Urinary bladder (tissue), 4 donors: ENCODE results near the gene SLC6A7. TPM values are rescaled to one million over a fixed set of nuclear protein-coding genes. Genes with fewer than 3 reads are reported as not detected.

Experiments used
- DNase-seq: peaks from one replicate; pipeline ENCODE4 v3.0.0-alpha.2; 2015; ENCODE audit errors: extremely low spot score
- H3K27ac ChIP-seq: one replicate; pipeline ENCODE4 v1.5.1; 2013; ENCODE audit warnings: low read depth, mild to moderate bottlenecking, moderate library complexity
- H3K36me3 ChIP-seq: one replicate; pipeline ENCODE4 v1.6.1; 2013; ENCODE audit warnings: mild to moderate bottlenecking, moderate library complexity; ENCODE audit not compliant: insufficient read depth
- H3K4me1 ChIP-seq: one replicate; pipeline ENCODE4 v1.6.1; 2013; ENCODE audit warnings: mild to moderate bottlenecking, moderate library complexity; ENCODE audit not compliant: insufficient read depth
- H3K4me3 ChIP-seq: one replicate; pipeline ENCODE4 v1.5.1; 2013; ENCODE audit warnings: low read depth, low read length
- WGBS: extraction: QIAGEN DNeasy Blood & Tissue Kit; methylation state at CpG from one replicate; pipeline ENCODE4 v1.1.7; 2013; 5-methylcytosine and 5-hydroxymethylcytosine counted together
- polyA plus RNA-seq: library from polyadenylated mRNA; stranded (reverse); fragments of 200-250 nt; gene quantifications from one replicate; pipeline ENCODE4 v1.2.3, GENCODE V29; 2013
- total RNA-seq: library from RNA; depleted of rRNA; stranded (reverse); fragments of >200 nt; gene quantifications from one replicate; pipeline ENCODE4 v1.2.3, GENCODE V29; 2014
- donor health status: healthy with polysubstance abuse.
- donor health status: healthy.

The SLC6A7 gene
- total and polyA plus RNA-seq, 2 donors = 0.01 TPM; not detected in 1

DNA sequence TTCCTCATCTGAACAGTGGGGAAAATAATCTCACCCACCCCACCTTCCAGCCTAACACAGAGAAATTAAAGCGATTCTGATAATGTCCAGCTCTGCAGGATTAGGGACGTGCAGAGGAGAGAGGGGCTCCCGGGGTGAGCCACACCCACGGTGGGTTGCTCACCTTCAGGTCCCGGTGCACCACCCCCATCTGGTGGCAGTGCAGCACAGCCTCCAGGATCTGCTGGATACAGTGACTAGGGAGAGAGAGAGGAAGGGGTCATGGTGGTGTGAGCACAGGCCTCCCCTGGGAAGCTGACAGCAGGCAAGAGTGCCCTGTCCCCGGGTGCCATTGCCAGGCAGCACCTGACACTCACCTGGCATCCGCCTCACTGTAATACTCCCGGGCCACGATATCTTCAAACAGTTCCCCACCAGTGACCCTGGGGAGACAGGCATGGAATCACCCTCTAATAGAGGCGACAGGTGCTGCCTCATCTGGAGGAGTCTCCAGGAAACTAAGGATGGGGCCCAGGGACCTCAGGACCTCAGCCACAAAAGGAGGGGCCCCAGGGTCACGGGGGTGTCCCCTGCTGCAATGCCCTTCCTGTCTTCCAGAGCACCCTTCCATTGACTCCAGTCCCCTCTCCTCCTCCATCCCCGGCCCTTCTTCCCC is 66.7 kb downstream of the SLC6A7 start:
- 84% methylated on average over 12 of the region's 12 CpGs for WGBS
- Histone ChIP-seq H3K4me1 (no peaks in the 10 kb centered on the region), H3K27ac (no peak overlapping the region), H3K36me3 (no peaks in the 10 kb centered on the region), H3K4me3 (no peak overlapping the region)
- DNase-seq = no peak

DNA sequence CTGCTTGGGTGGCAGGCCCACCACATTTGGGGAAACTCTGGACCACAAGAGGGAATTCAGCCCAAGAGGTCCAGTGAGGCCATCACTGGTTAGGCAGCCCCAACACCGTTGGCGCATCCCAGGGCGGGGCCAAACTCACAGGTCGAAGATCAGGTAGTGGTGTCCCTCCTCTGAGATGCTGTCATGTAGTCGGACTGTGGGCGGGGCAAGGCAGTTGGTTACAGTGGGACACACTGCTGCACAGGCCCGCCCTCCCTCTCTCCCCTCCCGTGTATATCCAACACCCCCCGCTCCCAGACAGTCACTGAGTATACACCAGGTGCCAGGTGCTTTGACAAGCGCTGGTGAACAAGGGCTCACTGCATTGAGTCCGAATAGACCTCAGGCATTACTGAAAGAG is 67.6 kb downstream of the SLC6A7 start:
- 90% methylated on average over 11 of the region's 11 CpGs for WGBS
- H3K4me1 ChIP-seq = no peaks in the 10 kb centered on the region
- no peak for DNase-seq

DNA sequence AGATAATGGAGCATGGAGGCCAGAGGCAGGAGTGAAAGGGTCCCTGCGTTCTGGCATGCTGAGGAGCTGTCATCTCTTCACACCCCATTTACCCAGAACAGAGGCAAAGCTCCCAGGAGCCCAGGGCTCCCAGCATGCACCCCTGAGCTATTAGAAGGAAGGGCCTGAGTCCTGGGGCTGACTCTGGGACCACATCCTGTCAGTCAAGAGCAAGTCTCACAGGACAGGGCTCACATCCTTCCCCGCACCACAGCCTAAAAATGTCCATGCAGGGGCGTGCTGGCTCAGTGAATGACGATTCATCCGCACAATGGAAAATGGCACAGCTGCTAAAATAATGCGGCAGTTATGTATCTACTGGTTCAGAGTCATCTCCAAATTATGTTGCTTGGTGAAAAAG is 68.3 kb downstream of the SLC6A7 start:
- Histone ChIP-seq H3K4me3 (no peak overlapping the region), H3K36me3 (no peaks in the 10 kb centered on the region), H3K4me1 (no peaks in the 10 kb centered on the region), H3K27ac (no peak overlapping the region)
- no peak for DNase-seq
- 78% methylated on average over 6 of the region's 6 CpGs for WGBS

More for the DNA sequence above, 67.6 kb downstream of the SLC6A7 start:
- no peak overlapping the region for H3K27ac ChIP-seq
- H3K4me3 ChIP-seq = no peak overlapping the region
- no peaks in the 10 kb centered on the region for H3K36me3 ChIP-seq

Other genes starting within 250 kb of the SLC6A7 start
- 0.05 TPM for gene PDE6A, start 245.3 kb upstream of the SLC6A7 start, total RNA-seq
- 0.01 TPM for gene PDE6A, start 245.3 kb upstream of the SLC6A7 start, polyA plus RNA-seq
- 34.9 TPM for gene SLC26A2, start 229.3 kb upstream of the SLC6A7 start, total RNA-seq
- 5.0 TPM for gene SLC26A2, start 229.3 kb upstream of the SLC6A7 start, polyA plus RNA-seq
- gene TIGD6, start 189.4 kb upstream of the SLC6A7 start, total RNA-seq = 4.8 TPM
- gene TIGD6, start 189.4 kb upstream of the SLC6A7 start, polyA plus RNA-seq = 4.1 TPM
- 24.3 TPM for gene HMGXB3, start 189.3 kb upstream of the SLC6A7 start, total RNA-seq
- 16.3 TPM for gene HMGXB3, start 189.3 kb upstream of the SLC6A7 start, polyA plus RNA-seq
- gene CSF1R, start 103.5 kb upstream of the SLC6A7 start, total RNA-seq = 24.5 TPM
- gene CSF1R, start 103.5 kb upstream of the SLC6A7 start, polyA plus RNA-seq = 15.8 TPM
- gene PDGFRB, start 34.2 kb upstream of the SLC6A7 start, total RNA-seq = 112 TPM
- gene PDGFRB, start 34.2 kb upstream of the SLC6A7 start, polyA plus RNA-seq = 79.4 TPM
- gene CDX1, start 23.3 kb upstream of the SLC6A7 start, total RNA-seq = 0.21 TPM
- not detected for gene CDX1, start 23.3 kb upstream of the SLC6A7 start, polyA plus RNA-seq
- 1.8 TPM for gene CAMK2A, start 99.7 kb downstream of the SLC6A7 start, total RNA-seq
- gene CAMK2A, start 99.7 kb downstream of the SLC6A7 start, polyA plus RNA-seq = 2.6 TPM
- gene ARSI, start 112.8 kb downstream of the SLC6A7 start, total RNA-seq = 16.8 TPM
- gene ARSI, start 112.8 kb downstream of the SLC6A7 start, polyA plus RNA-seq = 4.8 TPM
- 11.9 TPM for gene TCOF1, start 167.6 kb downstream of the SLC6A7 start, total RNA-seq
- 22.8 TPM for gene TCOF1, start 167.6 kb downstream of the SLC6A7 start, polyA plus RNA-seq
- 161 TPM for gene CD74, start 222.8 kb downstream of the SLC6A7 start, total RNA-seq
- gene CD74, start 222.8 kb downstream of the SLC6A7 start, polyA plus RNA-seq = 554 TPM